IMR-90 (cell line): ENCODE results near the gene CRABP1. TPM values are rescaled to one million over a fixed set of nuclear protein-coding genes. Genes with fewer than 3 reads are reported as not detected.

Source experiments
- ATAC-seq: fragments of 200-7000 bp; cut with Tn5 transposase; 2 replicates; pipeline ENCODE4 v1.9.1; 2020; ENCODE audit warnings: low read depth, mild to moderate bottlenecking, moderate library complexity
- BruUV-seq: library from RNA; stranded (reverse); fragments of 400-500 nt; replicated peaks from 2 replicates; lab custom pipeline; 2021; lab: Mats Ljungman, UMichigan
- CTCF ChIA-PET: fragments of 300-600 bp; formaldehyde crosslinking; extraction: SDS; loops from one replicate; lab custom pipeline; 2021; ENCODE audit warnings: antibody characterized with exemption; lab: Yijun Ruan, JAX
- POLR2A ChIA-PET: fragments of 300-600 bp; sonication (Branson Sonifier 250); formaldehyde crosslinking; loops from one replicate; lab custom pipeline; 2022; ENCODE audit warnings: antibody characterized with exemption; ENCODE audit not compliant: unreplicated experiment; lab: Charles Lee
- DNase-seq: peaks from one replicate; pipeline ENCODE4 v3.0.0; 2013
- H2AFZ ChIP-seq: replicated peaks from 2 replicates; pipeline ENCODE3; 2013; ENCODE audit warnings: low read length, mild to moderate bottlenecking; ENCODE audit not compliant: poor library complexity
- H2AK5ac ChIP-seq: 2 replicates; pipeline ENCODE4 v1.6.1; 2013; ENCODE audit warnings: low read depth, low read length, inconsistent platforms
- H2AK9ac ChIP-seq: replicated peaks from 2 replicates; pipeline ENCODE3; 2013; ENCODE audit warnings: mild to moderate bottlenecking, low read depth, low read length, moderate library complexity; ENCODE audit not compliant: poor library complexity
- H2BK120ac ChIP-seq: 2 replicates; pipeline ENCODE4 v1.6.1; 2013; ENCODE audit warnings: low read depth, low read length, inconsistent platforms
- H2BK15ac ChIP-seq: 3 replicates; pipeline ENCODE4 v1.6.1; 2013; ENCODE audit warnings: low read depth, low read length, inconsistent platforms
- H2BK20ac ChIP-seq: 2 replicates; pipeline ENCODE4 v1.6.1; 2013; ENCODE audit warnings: low read depth, mild to moderate bottlenecking, inconsistent platforms, low read length, moderate library complexity
- H2BK5ac ChIP-seq: 2 replicates; pipeline ENCODE4 v1.6.1; 2013; ENCODE audit warnings: mild to moderate bottlenecking, low read depth, low read length, inconsistent platforms; ENCODE audit not compliant: poor library complexity, severe bottlenecking
- H3K14ac ChIP-seq: replicated peaks from 2 replicates; pipeline ENCODE4 v1.6.1; 2013; ENCODE audit warnings: low read depth, low read length, inconsistent platforms
- H3K18ac ChIP-seq: 2 replicates; pipeline ENCODE4 v1.6.1; 2013; ENCODE audit warnings: low read depth, low read length, control low read depth
- H3K23ac ChIP-seq: 2 replicates; pipeline ENCODE4 v1.6.1; 2013; ENCODE audit warnings: low read depth, low read length, inconsistent platforms
- H3K27ac ChIP-seq: 2 replicates; pipeline ENCODE4 v1.5.1; 2013; ENCODE audit warnings: mild to moderate bottlenecking, control low read depth, low read length; ENCODE audit not compliant: insufficient read depth
- H3K27me3 ChIP-seq: 2 replicates; pipeline ENCODE4 v1.6.1; 2013; ENCODE audit warnings: low read length; ENCODE audit not compliant: control insufficient read depth, insufficient read depth
- H3K36me3 ChIP-seq: 2 replicates; pipeline ENCODE4 v1.6.1; 2013; ENCODE audit warnings: low read length, mixed read lengths; ENCODE audit not compliant: control insufficient read depth, insufficient read depth
- H3K4ac ChIP-seq: 2 replicates; pipeline ENCODE4 v1.6.1; 2013; ENCODE audit warnings: low read depth, low read length, inconsistent platforms
- H3K4me1 ChIP-seq: 2 replicates; pipeline ENCODE4 v1.6.1; 2013; ENCODE audit warnings: low read length, mixed read lengths; ENCODE audit not compliant: control insufficient read depth, insufficient read depth
- H3K4me2 ChIP-seq: 2 replicates; pipeline ENCODE4 v1.6.1; 2013; ENCODE audit warnings: low read depth, mild to moderate bottlenecking, control low read depth, low read length, moderate library complexity
- H3K4me3 ChIP-seq: 2 replicates; pipeline ENCODE4 v1.5.1; 2013; ENCODE audit warnings: low read depth, mild to moderate bottlenecking, control low read depth, low read length, moderate library complexity; ENCODE audit not compliant: insufficient read depth
- H3K56ac ChIP-seq: 2 replicates; pipeline ENCODE4 v1.6.1; 2013; ENCODE audit warnings: low read length, inconsistent platforms; ENCODE audit not compliant: insufficient read depth; ENCODE audit errors: extremely low read depth
- H3K79me1 ChIP-seq, 2 experiments: 2 replicates each; pipeline ENCODE4 v1.6.1; 2013; ENCODE audit warnings: low read length in 2 of 2, inconsistent platforms in 1 of 2, low read depth in 1 of 2
- H3K9ac ChIP-seq: 2 replicates; pipeline ENCODE4 v1.6.1; 2013; ENCODE audit warnings: low read depth, low read length, control low read depth
- H3K9me1 ChIP-seq: 2 replicates; pipeline ENCODE4 v1.6.1; 2013; ENCODE audit warnings: low read length, inconsistent platforms; ENCODE audit not compliant: insufficient read depth
- H3K9me3 ChIP-seq: 2 replicates; pipeline ENCODE4 v1.6.1; 2013; ENCODE audit warnings: low read length; ENCODE audit not compliant: control insufficient read depth, insufficient read depth
- H4K20me1 ChIP-seq: 2 replicates; pipeline ENCODE4 v1.6.1; 2013; ENCODE audit warnings: low read length, inconsistent platforms; ENCODE audit not compliant: insufficient read depth
- H4K5ac ChIP-seq: 2 replicates; pipeline ENCODE4 v1.6.1; 2013; ENCODE audit warnings: mild to moderate bottlenecking, low read depth, low read length, control low read depth
- H4K8ac ChIP-seq, 2 experiments: 2 replicates each; pipeline ENCODE4 v1.6.1; 2013; ENCODE audit warnings: low read depth in 2 of 2, low read length in 2 of 2, control low read depth in 1 of 2, inconsistent platforms in 1 of 2
- H4K91ac ChIP-seq: 2 replicates; pipeline ENCODE4 v1.6.1; 2013; ENCODE audit warnings: low read depth, low read length, inconsistent platforms; ENCODE audit not compliant: insufficient read depth
- CEBPB ChIP-seq: IDR thresholded peaks from 2 replicates; pipeline ENCODE4 v1.6.1; 2012; ENCODE audit warnings: low read depth, low read length, improper control_type of control experiment
- CHD1 ChIP-seq: IDR thresholded peaks from 2 replicates; pipeline ENCODE4 v1.6.1; 2012; ENCODE audit warnings: low read depth, low read length, improper control_type of control experiment
- CTCF ChIP-seq: conservative IDR thresholded peaks from 2 replicates; pipeline ENCODE4 v1.5.1; 2012; ENCODE audit warnings: mild to moderate bottlenecking, low read depth, low read length, improper control_type of control experiment
- ELK1 ChIP-seq: fragments of 150-350 bp; IDR thresholded peaks from 2 replicates; pipeline ENCODE4 v1.6.1; 2016; ENCODE audit warnings: low read depth, mild to moderate bottlenecking, low read length, moderate library complexity, borderline replicate concordance
- FOS ChIP-seq: fragments of 150-350 bp; IDR thresholded peaks from 2 replicates; pipeline ENCODE4 v1.6.1; 2016; ENCODE audit warnings: low read depth, low read length
- MAFK ChIP-seq: IDR thresholded peaks from 2 replicates; pipeline ENCODE4 v1.6.1; 2012; ENCODE audit warnings: low read depth, low read length, improper control_type of control experiment
- MAZ ChIP-seq: IDR thresholded peaks from 2 replicates; pipeline ENCODE4 v1.6.1; 2012; ENCODE audit warnings: low read depth, mild to moderate bottlenecking, low read length, improper control_type of control experiment, moderate library complexity, borderline replicate concordance
- MXI1 ChIP-seq: IDR thresholded peaks from 2 replicates; pipeline ENCODE4 v1.6.1; 2012; ENCODE audit warnings: low read depth, mild to moderate bottlenecking, low read length, moderate library complexity, borderline replicate concordance
- POLR2A ChIP-seq: IDR thresholded peaks from 2 replicates; pipeline ENCODE4 v1.6.1; 2012; ENCODE audit warnings: mild to moderate bottlenecking, low read depth, low read length
- RAD21 ChIP-seq: IDR thresholded peaks from 2 replicates; pipeline ENCODE4 v1.6.1; 2012; ENCODE audit warnings: low read length, improper control_type of control experiment
- RCOR1 ChIP-seq: IDR thresholded peaks from 2 replicates; pipeline ENCODE4 v1.6.1; 2012; ENCODE audit warnings: mild to moderate bottlenecking, low read length, improper control_type of control experiment; ENCODE audit not compliant: insufficient replicate concordance
- RFX5 ChIP-seq: IDR thresholded peaks from 2 replicates; pipeline ENCODE4 v1.8.0; 2012; ENCODE audit warnings: low read depth, mild to moderate bottlenecking, low read length, moderate library complexity
- WGBS, 2 experiments: methylation state at CpG; one replicate each; pipeline versions ENCODE4 v1.1.5 to v1.1.7; 2013; ENCODE audit warnings: missing lambda C conversion rate in 2 of 2; ENCODE audit not compliant: insufficient read length in 1 of 2; ENCODE audit errors: extremely low coverage in 2 of 2; 5-methylcytosine and 5-hydroxymethylcytosine counted together
- dilution Hi-C: fragments of 300-500 bp; cut with HindIII; formaldehyde crosslinking; loops from one replicate; pipeline ENCODE4 v1.14.3; 2018; ENCODE audit warnings: low sequenced_read_pairs; ENCODE audit not compliant: unreplicated experiment
- in situ Hi-C: fragments of 300-500 bp; cut with MboI; formaldehyde crosslinking; loops from 3 replicates; pipeline ENCODE4 v1.14.3; 2019; ENCODE audit warnings: low sequenced_read_pairs, inconsistent platforms, mixed read lengths
- intact Hi-C: fragments of 100-400 bp; cut with micrococcal nuclease; formaldehyde crosslinking; loops from 2 replicates; pipeline ENCODE4 v1.10.0; 2022
- polyA plus RNA-seq, 3 experiments: library from polyadenylated mRNA; depleted of rRNA; stranded (reverse); fragments of >200 nt; gene quantifications; 2 replicates each; pipeline ENCODE4 v1.2.3, GENCODE V29; 2012; ENCODE audit warnings: low replicate concordance in 1 of 3
- total RNA-seq: library from RNA; depleted of rRNA; stranded (reverse); fragments of >200 nt; gene quantifications from 2 replicates; pipeline ENCODE4 v1.2.3, GENCODE V29; 2012

CRABP1 gene
- total and polyA plus RNA-seq, 2 of the 4 experiments (the other 2 are of a cell fraction) = not detected

- Histone ChIP-seq H4K8ac (no peak overlapping the region), H3K9ac (no peak overlapping the region), H4K91ac (no peak overlapping the region), H2BK20ac (no peak overlapping the region), H3K4ac (no peak overlapping the region), H3K27ac (no peak overlapping the region), H3K56ac (no peak overlapping the region), H3K36me3 (no peaks in the 10 kb centered on the region), H2AK9ac (no peak overlapping the region), H3K79me1 (no peaks in the 10 kb centered on the region), H3K23ac (no peak overlapping the region), H3K4me1 (no peaks in the 10 kb centered on the region), H3K4me2 (no peak overlapping the region), H3K27me3 (peaks cover 15% of the 10 kb centered on the region), H3K14ac (no peak overlapping the region), H3K9me3 (no peaks in the 10 kb centered on the region), H4K5ac (no peak overlapping the region), H4K20me1 (no peaks in the 10 kb centered on the region), H3K18ac (no peak overlapping the region), H3K9me1 (no peaks in the 10 kb centered on the region), H2BK5ac (no peak overlapping the region), H2BK120ac (no peak overlapping the region), H2BK15ac (no peak overlapping the region), H2AK5ac (no peak overlapping the region), H2AFZ (no peak overlapping the region), H3K4me3 (no peak overlapping the region)
- TF ChIP-seq RCOR1 (no peak), FOS (no peak), MXI1 (no peak), CEBPB (no peak), RAD21 (no peak), CHD1 (no peak), MAFK (no peak), RFX5 (no peak), MAZ (no peak), POLR2A (no peak), ELK1 (no peak), CTCF (no peak)
- dilution Hi-C loops = no loop called here
- intact Hi-C loops = no loop called here
- ChIA-PET POLR2A (no interaction called here), CTCF (no interaction called here)
- no peak for ATAC-seq
- no CpG with 5 or more reads among the region's 8 CpGs for WGBS, 2 experiments
- in situ Hi-C loops = no loop called here
- no peak for DNase-seq
- BruUV-seq = no TSS peak
These were observed 15.0 kb downstream of the CRABP1 start for GRCh38 chr15:78355177-78355576.
